AG04450 (cell line): ENCODE measurements around the gene DMAC2. TPM values are rescaled to one million over a fixed set of nuclear protein-coding genes. Genes with fewer than 3 reads are reported as not detected.
A peak's percentile ranks its signal among the peaks of the same experiment; 100 is the strongest.

Source experiments
- CTCF ChIA-PET: fragments of 300-600, 350-600 bp; formaldehyde crosslinking; extraction: SDS; loops from one replicate; lab custom pipeline; 2022; ENCODE audit warnings: antibody characterized with exemption, inconsistent platforms; lab: Charles Lee
- POLR2A ChIA-PET: fragments of 350-600 bp; formaldehyde crosslinking; extraction: SDS; loops from one replicate; lab custom pipeline; 2021; ENCODE audit warnings: antibody characterized with exemption, inconsistent platforms; lab: Yijun Ruan, JAX
- DNase-seq: peaks from one replicate; pipeline ENCODE4 v3.0.0-alpha.2; 2011; ENCODE audit warnings: low read depth, low spot score
- H3K27ac ChIP-seq: one replicate; pipeline ENCODE4 v1.5.1; 2012; ENCODE audit warnings: low read depth, low read length, control low read depth
- H3K27me3 ChIP-seq: one replicate; pipeline ENCODE4 v1.6.0; 2012; ENCODE audit warnings: low read length; ENCODE audit not compliant: control insufficient read depth, insufficient read depth
- H3K4me3 ChIP-seq: 2 replicates; pipeline ENCODE4 v1.5.1; 2011; ENCODE audit warnings: mild to moderate bottlenecking, low read depth, low read length, control low read depth
- H3K9me3 ChIP-seq: 2 replicates; pipeline ENCODE4 v1.5.1; 2012; ENCODE audit warnings: low read length; ENCODE audit not compliant: control insufficient read depth, insufficient read depth
- CTCF ChIP-seq: IDR thresholded peaks from 2 replicates; pipeline ENCODE4 v1.5.1; 2011; ENCODE audit warnings: low read depth, low read length, control low read depth, inconsistent platforms
- polyA plus RNA-seq: library from polyadenylated mRNA; depleted of rRNA; stranded (reverse); fragments of >200 nt; gene quantifications from 2 replicates; pipeline ENCODE4 v1.2.3, GENCODE V29; 2011

Gene DMAC2
- polyA plus RNA-seq, 1 experiment, result 58.2 TPM

- no peak overlapping the region for H3K27ac ChIP-seq
- ChIA-PET CTCF (interaction anchor here (0.6 to 6.2 kb wide), 30 partner anchors 8 to 1347 kb away, joined by 3 to 75 read pairs (median 4); partner anchors contain the start of genes B9D2 and DMAC2), POLR2A (interaction anchor here (1.4 kb wide), 1 partner anchor 9 kb away, joined by 5 read pairs; no protein-coding TSS in a partner anchor)
- peak; percentile 48 for DNase-seq
- TF ChIP-seq CTCF, result peak; percentile 99
- H3K9me3 ChIP-seq, result no peaks in the 10 kb centered on the region
- peak overlapping the region; percentile 46 for H3K4me3 ChIP-seq
- peaks cover 12% of the 10 kb centered on the region for H3K27me3 ChIP-seq
Measured at GRCh38 chr19:41449079-41449864, 9.6 kb upstream of the DMAC2 start.

- no peak for TF ChIP-seq CTCF
- ChIA-PET CTCF (interaction anchor here (0.6 to 6.2 kb wide), 10 partner anchors 9 to 1977 kb away, joined by 3 to 75 read pairs (median 6); partner anchors contain the start of gene B9D2), POLR2A (interaction anchor here (1.4 kb wide), 1 partner anchor 8 kb away, joined by 5 read pairs; no protein-coding TSS in a partner anchor)
- no peak overlapping the region for H3K4me3 ChIP-seq
- H3K27me3 ChIP-seq, result peaks cover 12% of the 10 kb centered on the region
- no peak for DNase-seq
- no peaks in the 10 kb centered on the region for H3K9me3 ChIP-seq
- H3K27ac ChIP-seq, result no peak overlapping the region
Measured at GRCh38 chr19:41447732-41448332, 8.1 kb upstream of the DMAC2 start.

- no peak for DNase-seq
- no peak for TF ChIP-seq CTCF
- Histone ChIP-seq H3K4me3 (no peak overlapping the region), H3K27ac (no peak overlapping the region), H3K9me3 (no peaks in the 10 kb centered on the region), H3K27me3 (peaks cover 12% of the 10 kb centered on the region)
- CTCF ChIA-PET, result interaction anchor here (6.2 kb wide), 1 partner anchor 125 kb away, joined by 75 read pairs; no protein-coding TSS in a partner anchor
- POLR2A ChIA-PET, result no interaction called here
Measured at GRCh38 chr19:41445575-41445974, 5.9 kb upstream of the DMAC2 start.

GRCh38 chr19:41443813-41444455 is 4.2 kb upstream of the DMAC2 start:
- no peak for DNase-seq
- CTCF ChIA-PET, result interaction anchor here (0.6 kb wide), 1 partner anchor 352 kb away, joined by 3 read pairs; no protein-coding TSS in a partner anchor
- no peaks in the 10 kb centered on the region for H3K9me3 ChIP-seq

More at GRCh38 chr19:41443813-41444455, 4.2 kb upstream of the DMAC2 start:
- H3K27ac ChIP-seq, result no peak overlapping the region
- no peak for TF ChIP-seq CTCF
- peaks cover 12% of the 10 kb centered on the region for H3K27me3 ChIP-seq
- H3K4me3 ChIP-seq, result no peak overlapping the region
- POLR2A ChIA-PET, result no interaction called here
